Glomerular endothelial cell (primary cell): ENCODE measurements around the gene TCTN2. TPM values are rescaled to one million over a fixed set of nuclear protein-coding genes. Genes with fewer than 3 reads are reported as not detected.
A peak's percentile ranks its signal among the peaks of the same experiment; 100 is the strongest.

Source experiments
- DNase-seq: peaks from one replicate; pipeline ENCODE4 v3.0.0-alpha.2; 2011; ENCODE audit warnings: low read depth, low spot score; ENCODE audit errors: extremely low read depth
- total RNA-seq: library from RNA; depleted of rRNA; stranded (reverse); fragments of >200 nt; gene quantifications from 2 replicates; pipeline ENCODE4 v1.2.3, GENCODE V29; 2015

TCTN2 gene
- total RNA-seq, result 10.2 and 10.7 TPM in 2 replicates

DNA sequence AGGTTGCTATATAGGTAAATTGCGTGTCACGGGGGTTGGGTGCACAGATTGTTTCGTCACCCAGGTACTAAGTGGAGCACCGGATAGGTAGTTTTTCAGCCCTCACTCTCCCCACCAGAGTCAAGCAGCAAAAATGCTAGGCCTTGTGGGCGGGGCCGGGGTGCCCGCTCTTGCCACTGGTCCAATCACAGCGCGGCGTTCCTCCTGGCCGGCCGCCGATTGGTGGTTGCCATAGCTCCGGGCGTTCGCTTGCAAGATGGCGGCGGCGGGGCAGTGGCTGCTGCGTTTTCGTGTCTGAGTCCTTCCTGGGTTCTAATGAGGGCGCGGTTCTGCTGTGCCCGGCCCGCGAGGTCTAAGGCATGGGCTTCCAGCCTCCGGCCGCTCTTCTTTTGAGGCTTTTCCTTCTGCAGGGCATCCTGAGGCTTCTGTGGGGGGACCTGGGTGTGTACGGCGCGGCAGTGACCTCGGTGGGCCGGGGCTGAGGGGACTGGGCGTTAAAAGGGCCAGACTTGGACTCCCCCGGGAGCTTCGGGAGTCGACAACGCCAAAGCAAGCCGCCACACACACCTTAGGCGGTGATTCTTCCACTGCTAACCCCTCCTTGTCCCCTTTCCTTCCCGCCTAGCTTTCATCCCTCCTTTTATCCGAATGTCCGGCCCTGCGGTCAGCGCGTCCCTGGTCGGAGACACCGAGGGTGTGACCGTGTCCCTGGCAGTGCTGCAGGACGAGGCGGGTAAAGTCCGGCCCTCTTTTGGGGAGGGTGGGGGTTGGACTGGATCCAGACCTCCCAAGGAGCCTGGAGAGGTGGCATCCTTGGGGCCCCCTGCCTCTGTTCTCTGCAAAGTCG is at the start of gene TCTN2:
TCTN2 (plus strand) TSS at position 232 of the 847 bp plus-strand sequence; CDS start at position 360, 128 bp downstream.
- DNase-seq, result peak; percentile 33

DNA sequence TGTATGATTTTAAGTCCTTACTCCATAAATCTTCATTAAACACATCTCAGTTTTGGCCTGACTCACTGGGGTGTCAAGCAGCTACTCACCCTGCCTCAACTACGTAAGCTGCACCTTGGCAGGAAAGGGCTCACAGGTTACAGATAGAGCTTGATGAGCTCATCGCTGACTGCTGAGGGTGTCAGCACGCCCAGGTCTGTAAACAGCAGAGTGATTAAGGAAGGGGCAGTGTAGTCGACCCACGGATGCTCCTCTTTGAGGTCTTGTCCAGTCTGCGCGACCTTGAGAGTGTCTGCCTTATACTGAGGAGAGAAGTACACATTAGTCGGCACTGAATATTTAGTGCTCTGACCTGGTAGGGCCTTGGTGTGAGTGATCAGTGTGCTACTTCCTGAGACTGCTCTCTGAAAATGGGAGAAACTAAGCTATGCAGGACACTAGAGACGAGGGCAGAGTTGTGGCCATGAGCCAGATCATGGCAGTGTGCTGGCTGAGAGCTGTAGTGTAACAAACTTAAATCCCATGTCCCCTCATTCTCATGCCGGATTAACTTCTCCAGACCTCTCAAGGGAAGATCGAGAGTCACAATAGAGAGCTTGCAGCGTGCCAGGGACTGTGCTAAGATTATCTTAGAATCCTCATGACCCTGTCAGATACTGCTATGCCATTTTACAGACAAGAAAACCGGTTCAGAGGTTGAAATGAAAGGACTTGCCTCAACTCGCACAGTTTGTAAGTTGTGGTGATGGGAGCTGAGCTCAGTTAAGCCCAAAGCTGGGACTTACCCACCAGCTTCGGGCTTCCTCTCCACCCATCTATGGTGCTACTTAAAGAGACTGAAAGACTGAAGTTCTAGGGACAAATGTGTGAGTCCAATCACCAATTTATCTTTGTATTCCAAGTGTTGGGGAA is 49.0 kb upstream of the TCTN2 start:
- DNase-seq, result no peak

- DNase-seq, result peak; percentile 58
These were observed 37.4 kb upstream of the TCTN2 start, which contains the start of the genes EIF2B1 and GTF2H3 for GRCh38 chr12:123633379-123634141. EIF2B1 (minus strand) TSS chr12:123633686; CDS start chr12:123633557, 129 bp downstream. GTF2H3 (plus strand) TSS chr12:123633829; CDS start chr12:123633860, 31 bp downstream.

DNA sequence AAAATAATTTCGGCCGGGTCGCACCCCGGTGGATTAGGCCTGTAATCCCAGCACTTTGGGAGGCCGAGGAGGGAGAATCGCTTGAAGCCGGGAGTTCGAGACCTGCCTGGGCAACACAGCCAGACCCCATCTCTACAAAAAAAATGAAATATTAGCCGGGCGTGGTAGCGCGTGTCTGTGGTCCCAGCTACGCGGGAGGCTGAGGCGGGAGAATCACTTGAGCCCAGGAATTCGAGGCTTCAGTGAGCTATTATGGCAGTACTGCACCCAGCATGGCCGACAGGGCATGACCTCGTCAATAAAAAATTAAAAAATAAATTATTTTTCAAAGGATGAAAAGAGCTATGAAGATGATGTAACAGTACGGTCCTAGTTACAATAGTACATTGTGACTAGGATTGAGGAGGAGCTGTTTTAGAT is 36.8 kb upstream of the TCTN2 start:
- no peak for DNase-seq

- no peak for DNase-seq
These were observed 27.0 kb upstream of the TCTN2 start for GRCh38 chr12:123643911-123644310.

- no peak for DNase-seq
These were observed 25.5 kb upstream of the TCTN2 start for GRCh38 chr12:123645380-123645779.

DNA sequence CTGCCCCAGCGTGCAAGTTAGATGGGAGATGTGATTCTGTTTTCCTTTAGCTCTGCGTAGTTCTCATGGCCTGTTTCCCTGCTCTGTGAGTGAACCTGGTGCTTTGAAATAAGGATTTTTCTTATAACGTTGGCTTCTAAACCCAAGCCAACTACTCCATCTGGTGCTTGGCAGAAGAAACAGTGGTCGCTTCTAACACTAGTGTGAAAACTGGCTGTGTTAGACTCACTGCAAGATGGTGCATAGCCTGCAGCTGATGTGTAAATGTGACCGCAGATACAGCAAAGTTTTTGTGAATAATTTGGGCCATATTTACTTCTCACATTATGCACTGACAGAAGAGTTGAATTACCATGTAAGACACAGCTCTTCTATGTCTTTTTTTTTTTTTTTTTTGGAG is 25.0 kb upstream of the TCTN2 start:
- DNase-seq, result no peak

DNA sequence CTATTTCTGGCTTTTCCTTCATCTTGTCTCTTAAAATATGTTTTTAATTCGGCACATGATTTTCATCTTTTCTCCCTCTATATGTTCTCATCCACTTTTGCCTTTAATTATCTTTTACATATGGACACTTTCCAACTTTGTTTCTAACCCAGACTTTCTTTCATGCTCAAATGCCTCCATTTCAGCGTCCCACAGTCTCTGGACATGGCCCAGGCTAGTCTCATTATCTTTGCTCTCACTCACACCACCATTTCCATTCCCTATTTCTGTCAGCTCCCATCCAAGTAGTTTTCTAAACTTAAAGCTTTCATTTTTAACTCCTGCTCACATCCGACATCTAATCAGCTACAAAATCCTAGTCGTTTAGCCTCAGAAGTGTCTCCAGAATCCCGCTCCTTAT is 22.5 kb upstream of the TCTN2 start:
- no peak for DNase-seq

DNA sequence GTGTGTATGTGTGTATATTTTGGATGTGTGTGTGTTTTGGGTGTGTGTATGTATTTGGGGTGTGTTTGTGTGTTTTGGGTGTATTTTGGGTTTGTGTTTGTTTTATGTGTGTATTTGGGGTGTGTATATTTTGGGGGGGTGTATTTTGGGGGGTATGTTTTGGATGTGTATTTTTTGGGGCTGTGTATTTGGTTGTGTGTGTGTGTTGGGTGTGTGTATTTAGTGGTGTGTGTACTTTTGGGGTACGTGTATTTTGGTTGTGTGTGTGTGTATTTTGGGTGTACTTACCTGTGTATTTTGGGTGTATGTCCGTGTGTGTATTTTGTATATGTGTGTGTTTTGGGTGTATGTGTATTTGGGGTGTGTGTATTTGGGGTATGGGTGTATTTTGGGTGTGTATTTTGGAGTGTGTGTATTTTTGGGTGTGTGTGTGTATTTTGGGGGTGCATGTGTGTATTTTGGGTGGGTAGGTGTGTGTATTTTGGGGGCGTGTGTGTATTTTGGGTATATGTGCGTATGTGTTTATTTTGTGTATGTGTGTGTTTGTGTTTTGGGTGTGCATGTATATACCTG is 16.7 kb upstream of the TCTN2 start:
- no peak for DNase-seq

DNA sequence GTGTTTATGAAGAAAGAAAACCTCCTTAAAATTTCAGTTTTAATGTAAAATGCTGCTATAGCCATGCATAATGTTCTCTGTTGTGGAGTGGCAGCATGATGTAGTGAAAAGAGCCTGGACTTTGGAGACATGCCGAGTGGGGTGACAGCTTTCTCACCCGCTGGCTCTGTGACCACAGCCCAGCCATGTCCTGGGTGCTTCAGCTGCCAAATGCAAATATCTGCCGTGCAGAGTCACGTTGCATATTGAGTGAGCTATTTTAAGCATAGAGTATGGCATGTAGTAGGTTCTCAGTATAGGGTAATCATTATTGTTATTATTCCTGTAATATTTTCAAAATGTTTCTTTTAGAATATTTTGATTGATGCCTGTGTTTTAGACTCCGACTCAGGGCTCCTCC is 15.5 kb upstream of the TCTN2 start:
- no peak for DNase-seq

DNA sequence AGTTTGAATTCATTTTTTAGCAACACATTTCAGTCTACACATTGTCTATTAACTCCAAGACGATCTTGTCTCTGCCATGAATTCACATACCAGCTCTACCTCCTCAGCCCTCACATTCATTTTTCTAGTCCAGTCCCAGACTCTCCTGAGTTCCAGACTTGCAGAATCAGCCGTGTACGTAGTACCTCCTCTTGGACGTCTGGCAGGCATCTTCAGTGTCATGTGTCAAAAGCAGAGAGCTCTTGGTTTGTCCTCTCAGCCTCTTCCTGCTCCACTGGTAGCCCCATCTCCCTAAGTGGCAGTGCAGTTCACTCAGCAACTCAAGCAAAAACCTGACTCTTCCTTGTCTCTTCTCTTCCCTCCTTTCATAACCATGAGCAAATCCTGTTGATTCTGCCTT is 14.5 kb upstream of the TCTN2 start:
- no peak for DNase-seq

GRCh38 chr12:123657211-123657610 is 13.7 kb upstream of the TCTN2 start:
- DNase-seq, result no peak

- no peak for DNase-seq
These were observed 10.8 kb upstream of the TCTN2 start for GRCh38 chr12:123659996-123660727.

GRCh38 chr12:123667771-123668170 is 3.1 kb upstream of the TCTN2 start:
- no peak for DNase-seq

DNA sequence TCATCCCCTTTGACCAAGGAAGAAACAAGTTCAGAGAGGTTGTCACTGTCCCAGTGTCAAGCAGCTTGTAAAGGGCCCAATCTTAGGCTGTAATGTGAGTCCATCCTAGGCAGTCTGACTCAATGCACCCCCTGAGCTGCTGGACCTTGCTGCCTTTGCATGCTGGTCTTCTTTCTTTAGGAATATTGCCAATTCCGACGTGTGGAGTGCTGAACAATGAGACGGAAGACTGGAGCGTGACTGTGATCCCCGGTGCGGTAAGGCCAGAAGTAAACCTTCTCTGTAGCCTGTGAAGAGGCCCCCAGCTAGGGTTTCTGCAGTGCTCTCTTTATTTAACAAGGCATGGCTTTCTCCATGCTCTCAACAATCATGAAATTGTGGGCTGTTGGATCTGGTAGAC is 963 bp downstream of the TCTN2 start:
- no peak for DNase-seq

- DNase-seq, result no peak
These were observed 4.5 kb downstream of the TCTN2 start for GRCh38 chr12:123675436-123675835.

- no peak for DNase-seq
These were observed 5.9 kb downstream of the TCTN2 start for GRCh38 chr12:123676616-123677320.

- DNase-seq, result no peak
These were observed 8.1 kb downstream of the TCTN2 start for GRCh38 chr12:123678981-123679380.

GRCh38 chr12:123681605-123682004 is 10.7 kb downstream of the TCTN2 start:
- DNase-seq, result no peak
